PC-3 (cell line): Measurements from ENCODE around the gene NUP50. TPM values are rescaled to one million over a fixed set of nuclear protein-coding genes. Genes with fewer than 3 reads are reported as not detected.

Experiments
- ATAC-seq: fragments of 200-7000 bp; cut with Tn5 transposase; 2 replicates; pipeline ENCODE4 v1.9.1; 2020; ENCODE audit warnings: mild to moderate bottlenecking, moderate library complexity
- BruUV-seq: library from RNA; stranded (reverse); fragments of 400-500 nt; replicated peaks from 2 replicates; lab custom pipeline; 2021; lab: Mats Ljungman, UMichigan
- CTCF ChIA-PET: fragments of 300-600 bp; sonication (Branson Sonifier 250); formaldehyde crosslinking; loops from one replicate; lab custom pipeline; 2022; ENCODE audit warnings: antibody characterized with exemption; lab: Charles Lee
- POLR2A ChIA-PET: fragments of 300-600 bp; sonication (Branson Sonifier 250); formaldehyde crosslinking; loops from one replicate; lab custom pipeline; 2022; ENCODE audit warnings: antibody characterized with exemption; ENCODE audit not compliant: unreplicated experiment; lab: Charles Lee
- DNase-seq: peaks from one replicate; pipeline ENCODE4 v3.0.0-alpha.2; 2015
- H2AFZ ChIP-seq: fragments of 300-600 bp; sonication (generic); 2 replicates; pipeline ENCODE4 v1.6.0; 2016; ENCODE audit warnings: antibody characterized with exemption, low read length
- H3F3A ChIP-seq: fragments of 300-600 bp; sonication (generic); one replicate; pipeline ENCODE4 v1.6.0; 2017; ENCODE audit warnings: antibody characterized with exemption, low read length, control low read depth, mild to moderate bottlenecking; ENCODE audit not compliant: unreplicated experiment
- H3K27ac ChIP-seq: fragments of 300-600 bp; sonication (generic); 2 replicates; pipeline ENCODE4 v1.5.1; 2016; ENCODE audit warnings: mild to moderate bottlenecking, low read length
- H3K27me3 ChIP-seq: fragments of 300-600 bp; sonication (generic); 2 replicates; pipeline ENCODE4 v1.6.1; 2016; ENCODE audit warnings: low read length, mixed read lengths
- H3K36me3 ChIP-seq: fragments of 300-600 bp; sonication (generic); 2 replicates; pipeline ENCODE4 v1.6.1; 2016; ENCODE audit warnings: low read depth, mixed run types, low read length, mixed read lengths
- H3K4me1 ChIP-seq: fragments of 300-600 bp; sonication (generic); 2 replicates; pipeline ENCODE4 v1.5.1; 2016; ENCODE audit warnings: low read length; ENCODE audit not compliant: insufficient read depth
- H3K4me2 ChIP-seq: fragments of 300-600 bp; sonication (generic); 2 replicates; pipeline ENCODE4 v1.6.0; 2016; ENCODE audit warnings: low read length
- H3K4me3 ChIP-seq: fragments of 300-600 bp; sonication (generic); 2 replicates; pipeline ENCODE4 v1.5.1; 2016; ENCODE audit warnings: mild to moderate bottlenecking, low read length, mixed read lengths
- H3K79me2 ChIP-seq: fragments of 300-600 bp; sonication (generic); 2 replicates; pipeline ENCODE4 v1.6.1; 2017; ENCODE audit warnings: low read length, mixed read lengths
- H3K9ac ChIP-seq: fragments of 300-600 bp; sonication (generic); 2 replicates; pipeline ENCODE4 v1.6.0; 2016; ENCODE audit warnings: mild to moderate bottlenecking, low read length
- H3K9me2 ChIP-seq: fragments of 300-600 bp; sonication (generic); replicated peaks from 2 replicates; pipeline ENCODE4 v1.6.1; 2016; ENCODE audit warnings: mixed run types, low read length, mixed read lengths
- H3K9me3 ChIP-seq: fragments of 300-600 bp; sonication (generic); 2 replicates; pipeline ENCODE4 v1.6.1; 2016; ENCODE audit warnings: low read length, mixed read lengths
- H4K20me1 ChIP-seq: fragments of 300-600 bp; sonication (generic); 2 replicates; pipeline ENCODE4 v1.6.1; 2016; ENCODE audit warnings: low read length, mixed read lengths
- CTCF ChIP-seq: fragments of 300-600 bp; sonication (generic); conservative IDR thresholded peaks from 2 replicates; pipeline ENCODE4 v1.5.1; 2017; ENCODE audit warnings: antibody characterized with exemption, low read depth, mild to moderate bottlenecking, low read length
- EZH2 ChIP-seq: fragments of 300-600 bp; sonication (generic); IDR thresholded peaks from one replicate; pipeline ENCODE4 v1.6.1; 2017; ENCODE audit warnings: antibody characterized with exemption, mild to moderate bottlenecking, low read length; ENCODE audit not compliant: unreplicated experiment
- EZH2phosphoT487 ChIP-seq: fragments of 300-600 bp; sonication (generic); IDR thresholded peaks from 2 replicates; pipeline ENCODE4 v1.6.1; 2018; ENCODE audit warnings: mild to moderate bottlenecking, antibody characterized with exemption, low read length, borderline replicate concordance
- intact Hi-C: fragments of 100-400 bp; cut with micrococcal nuclease; formaldehyde crosslinking; loops from 2 replicates; pipeline ENCODE4 v1.9.0; 2023
- total RNA-seq: library from RNA; depleted of rRNA; stranded (reverse); fragments of >200 nt; gene quantifications from 2 replicates; pipeline ENCODE4 v1.2.3, GENCODE V29; 2014

NUP50 gene
- total RNA-seq, 1 experiment from 2014 or later: 69.9 TPM

- no peak overlapping the region for H3K27ac ChIP-seq
- H3K9me2 ChIP-seq: no peaks in the 10 kb centered on the region
- ChIA-PET POLR2A (interaction anchor here (0.6 kb wide), 1 partner anchor 20 kb away, joined by 6 read pairs; no protein-coding TSS in a partner anchor), CTCF (no interaction called here)
- 0 out of 2 replicates have a peak, but pooled peaks cover 4% of the 10 kb centered on the region for H4K20me1 ChIP-seq
- no TSS peak for BruUV-seq
- TF ChIP-seq EZH2phosphoT487 (no peak), CTCF (no peak), EZH2 (no peak)
- no peaks in the 10 kb centered on the region for H3K4me1 ChIP-seq
- H3K79me2 ChIP-seq: peaks cover 93% of the 10 kb centered on the region
- H3K9ac ChIP-seq: no peak overlapping the region
- no peak overlapping the region for H3K4me3 ChIP-seq
- no peaks in the 10 kb centered on the region for H3F3A ChIP-seq
- intact Hi-C loops: no loop called here
- H3K4me2 ChIP-seq: no peak overlapping the region
- no peak overlapping the region for H2AFZ ChIP-seq
- no peaks in the 10 kb centered on the region for H3K9me3 ChIP-seq
- no peak for DNase-seq
- H3K36me3 ChIP-seq: peaks cover 67% of the 10 kb centered on the region
- H3K27me3 ChIP-seq: no peaks in the 10 kb centered on the region
- no peak for ATAC-seq
Observed at GRCh38 chr22:45172881-45173585, 9.3 kb downstream of the NUP50 start.

- no peaks in the 10 kb centered on the region for H3K4me1 ChIP-seq
- ATAC-seq (no peak), DNase-seq (no peak)
- H3K9me3 ChIP-seq: no peaks in the 10 kb centered on the region
- H3K9me2 ChIP-seq: no peaks in the 10 kb centered on the region
- H3F3A ChIP-seq: no peaks in the 10 kb centered on the region
- intact Hi-C loops: no loop called here
- peaks cover 68% of the 10 kb centered on the region for H3K79me2 ChIP-seq
- no TSS peak for BruUV-seq
- H2AFZ ChIP-seq: no peak overlapping the region
- H3K27ac ChIP-seq: no peak overlapping the region
- 0 out of 2 replicates have a peak, but pooled peaks cover 8% of the 10 kb centered on the region for H4K20me1 ChIP-seq
- peaks cover 49% of the 10 kb centered on the region for H3K36me3 ChIP-seq
- no peak overlapping the region for H3K9ac ChIP-seq
- no peaks in the 10 kb centered on the region for H3K27me3 ChIP-seq
- ChIA-PET CTCF (no interaction called here), POLR2A (interaction anchor here (0.7 kb wide), 1 partner anchor 74 kb away, joined by 3 read pairs; no protein-coding TSS in a partner anchor)
- no peak for TF ChIP-seq EZH2
- no peak for TF ChIP-seq EZH2phosphoT487
- no peak for TF ChIP-seq CTCF
- H3K4me3 ChIP-seq: no peak overlapping the region
- H3K4me2 ChIP-seq: no peak overlapping the region
Observed at GRCh38 chr22:45179276-45180049, 15.7 kb downstream of the NUP50 start.
